ENCODE data around the gene URB1.

DNA sequence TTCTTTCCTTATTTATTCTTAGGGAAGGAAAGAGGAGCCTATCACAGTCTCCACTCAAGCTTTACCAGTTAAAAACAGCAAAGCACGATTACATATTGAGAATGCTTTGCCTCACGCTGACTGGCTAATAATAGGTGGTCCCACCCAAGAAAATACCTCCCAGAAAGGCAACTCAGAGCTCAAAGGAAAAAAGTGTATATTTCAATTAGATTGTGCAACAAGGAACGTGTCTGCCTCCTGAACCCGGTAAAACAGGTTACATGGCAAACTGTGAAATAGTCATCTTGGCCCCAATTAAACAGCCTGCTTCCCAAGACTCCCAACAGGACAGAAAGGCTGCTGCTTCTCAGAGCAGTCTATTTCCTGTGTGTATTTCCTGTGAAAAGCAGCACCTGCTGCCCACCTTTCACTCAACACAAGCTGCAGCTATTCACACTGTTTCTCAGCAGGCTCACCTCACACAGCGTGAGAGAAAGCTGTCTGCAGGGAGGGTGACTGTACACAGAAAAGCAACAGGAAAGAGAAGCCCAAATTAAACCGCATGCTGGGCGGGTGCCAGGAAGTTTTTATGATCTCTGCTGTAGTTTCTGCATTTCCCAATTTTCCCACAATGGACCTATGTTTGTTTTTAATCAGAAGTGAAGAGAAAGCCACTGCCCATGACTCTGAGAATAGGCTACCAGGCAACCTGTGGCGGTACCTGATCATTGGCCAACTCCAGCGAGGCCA, 44.0 kb downstream of the URB1 start:
- no peak for TF ChIP-seq POLR2AphosphoS5 (IDR thresholded peaks at IDR 0.05; ENCODE audit: low read depth, low read length)
- TF ChIP-seq POLR2A (IDR thresholded peaks at IDR 0.05; ENCODE audit: low read depth, low read length) = no peak
- no peak for TF ChIP-seq POU2F2 (IDR thresholded peaks at IDR 0.05; ENCODE audit: low read depth, low read length)
- TF ChIP-seq SPI1 (IDR thresholded peaks at IDR 0.05; ENCODE audit: low read depth, low read length) = no peak
- no peak for TF ChIP-seq PAX5 (IDR thresholded peaks at IDR 0.05; ENCODE audit: insufficient read depth, low read length, severe bottlenecking)
